HG03103 (cell line): ENCODE data around the gene BANF2.

Source experiments
- ATAC-seq: cut with Tn5 transposase; IDR thresholded peaks from one replicate; pipeline ENCODE4 v1.9.1; 2021; ENCODE audit warnings: low read depth; ENCODE audit not compliant: unreplicated experiment

BANF2 gene

DNA sequence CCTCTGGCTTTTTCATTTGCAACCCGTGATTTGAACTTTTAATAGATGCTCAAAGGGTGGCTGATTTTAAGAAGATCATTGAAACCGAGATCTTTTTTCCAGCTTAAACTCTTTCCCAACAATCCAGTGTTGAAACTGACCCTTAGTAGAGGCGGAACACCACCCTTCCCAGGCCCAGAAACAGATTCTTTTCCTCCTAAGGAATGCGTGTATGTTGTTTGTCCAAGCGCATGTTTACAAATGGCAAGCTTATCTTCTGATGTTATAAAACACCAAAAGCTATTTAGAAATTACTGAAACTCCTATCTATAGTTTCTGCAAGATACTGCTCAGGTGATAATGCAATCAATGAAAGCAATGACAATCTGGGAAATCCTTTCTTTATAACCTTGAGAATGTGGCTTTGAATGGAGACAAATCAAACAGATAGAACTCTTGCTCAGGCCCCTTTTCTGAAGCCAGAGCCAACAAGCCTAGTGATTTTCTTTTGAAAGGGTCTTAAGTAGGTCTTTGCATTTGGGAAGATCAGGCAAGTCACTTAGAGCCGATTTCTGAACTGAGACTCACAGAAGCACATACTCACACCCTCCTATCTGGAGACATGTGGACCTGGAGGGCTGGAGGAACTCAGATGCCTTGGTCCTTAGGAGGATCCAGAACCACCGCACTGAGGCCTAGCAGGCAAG lies 9.1 kb downstream of the BANF2 start:
- no peak for ATAC-seq

DNA sequence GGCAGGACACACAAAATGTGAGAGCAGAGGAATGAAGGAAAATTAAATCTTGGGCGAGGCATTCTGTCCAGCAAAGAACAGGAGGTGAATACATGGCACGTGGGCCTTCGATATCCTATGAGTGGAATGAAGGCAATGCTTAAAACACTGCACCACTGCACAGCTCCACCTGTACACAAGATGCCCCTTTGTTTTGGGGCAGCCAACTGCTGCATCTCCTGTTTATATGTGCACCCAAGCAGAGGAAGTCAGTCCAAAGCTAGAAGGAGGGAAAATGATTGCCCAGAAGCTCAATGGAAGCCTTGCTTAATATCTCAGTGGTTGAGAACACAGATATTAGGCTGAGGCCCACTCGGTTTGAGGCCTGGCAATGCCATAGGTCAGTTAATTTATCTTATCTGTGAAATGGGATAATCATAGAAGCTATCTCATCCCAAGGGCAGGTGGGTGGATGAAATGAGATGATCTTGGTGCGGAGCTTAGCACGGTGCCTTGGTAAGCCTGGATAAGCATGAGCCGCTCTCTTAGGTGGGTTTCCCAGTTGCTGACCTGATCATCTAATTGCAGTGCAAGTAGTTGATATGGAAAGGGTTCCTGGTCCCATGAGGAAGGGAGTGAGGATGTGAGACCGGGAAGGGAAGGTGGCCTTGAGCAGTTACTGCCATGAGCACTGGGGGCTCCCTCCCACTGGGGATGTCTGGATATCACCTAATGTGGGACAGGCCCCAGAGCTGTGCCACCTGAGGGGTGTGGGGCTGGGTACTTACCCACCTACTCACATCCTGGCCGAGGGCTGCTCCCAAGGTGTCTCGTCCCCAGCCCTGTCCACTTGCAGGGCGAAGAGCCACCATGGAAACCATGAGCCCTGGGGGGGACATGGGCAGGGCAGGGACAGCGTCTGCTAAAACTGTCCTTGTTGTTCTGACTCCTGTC lies 9.9 kb downstream of the BANF2 start:
- no peak for ATAC-seq

DNA sequence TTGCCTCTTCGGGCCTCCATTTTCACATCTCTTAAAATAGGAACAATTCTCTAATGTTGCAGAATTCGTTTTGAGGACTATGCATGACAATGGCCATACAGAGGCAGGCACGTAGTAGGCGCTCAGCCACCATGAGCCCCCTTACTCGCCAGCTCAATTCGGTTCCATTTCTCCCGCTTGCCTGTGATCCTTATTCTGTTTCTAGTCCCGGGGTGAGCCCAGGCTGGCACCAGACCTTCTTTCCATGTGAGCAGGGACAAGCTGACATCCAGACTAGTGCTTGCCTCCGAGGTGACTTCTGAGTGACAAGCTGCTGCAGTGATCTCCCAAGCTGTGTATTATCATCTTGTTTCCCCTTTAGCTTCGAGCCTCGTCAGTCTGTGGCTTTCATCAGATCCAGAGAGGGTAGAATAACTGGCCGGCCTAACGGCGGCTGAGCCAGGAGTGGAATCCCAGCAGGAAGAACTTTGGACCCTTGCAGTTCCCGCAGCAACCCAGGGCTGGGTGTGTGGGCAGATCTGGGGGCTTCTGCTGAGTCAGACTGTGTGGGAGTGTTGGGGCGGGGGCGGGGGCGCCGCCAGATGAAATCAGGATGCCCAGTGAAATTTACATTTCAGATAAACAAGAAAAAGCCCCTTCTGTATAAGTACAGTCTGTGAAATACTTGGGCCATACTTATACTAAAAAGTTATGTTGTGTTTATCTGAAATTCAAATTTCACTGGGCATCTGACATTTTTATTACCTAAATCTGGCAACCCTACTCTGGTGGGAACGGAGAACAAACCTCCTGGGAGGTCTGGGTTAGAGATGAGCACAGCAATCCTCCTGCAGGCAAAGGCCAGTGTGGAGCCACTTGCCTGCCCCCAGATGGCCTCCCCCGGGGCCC lies 10.9 kb downstream of the BANF2 start:
- no peak for ATAC-seq

DNA sequence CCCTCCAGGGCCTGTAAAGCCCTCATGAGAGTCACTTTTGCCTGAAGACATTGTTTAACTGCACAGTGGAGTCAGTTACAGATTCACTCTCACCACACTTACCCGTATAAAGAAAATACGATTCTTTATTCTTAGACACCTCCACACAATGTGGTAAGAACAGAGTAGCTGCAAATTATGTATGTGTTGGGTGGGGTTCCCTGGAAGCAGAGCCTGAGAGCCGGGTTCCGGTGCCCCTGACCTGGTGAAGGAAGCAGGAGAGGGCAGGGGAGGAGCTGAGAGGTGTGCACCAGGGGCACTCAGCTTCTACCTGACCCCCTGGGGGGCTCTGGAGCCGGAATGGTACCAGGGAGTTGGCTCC lies 11.5 kb downstream of the BANF2 start:
- ATAC-seq = no peak

DNA sequence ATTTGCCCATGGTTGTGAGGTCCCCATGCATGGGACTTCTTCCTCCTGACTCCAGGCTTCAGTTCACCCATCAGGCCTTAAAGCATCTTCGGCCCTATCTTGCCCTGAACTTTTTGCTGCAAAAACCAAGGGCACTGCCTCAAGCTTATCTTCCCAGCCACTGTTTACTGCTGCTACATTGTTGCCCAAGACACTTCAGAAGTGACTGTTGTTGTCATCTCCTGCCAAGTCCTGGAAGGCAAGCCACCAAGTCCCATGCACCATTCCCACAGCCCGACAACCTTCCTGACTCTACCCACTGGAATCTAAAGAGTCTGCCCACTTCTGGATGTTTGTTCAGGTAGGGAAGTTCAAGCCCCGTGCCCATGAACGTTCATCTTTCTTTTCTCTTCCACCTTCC lies 12.4 kb downstream of the BANF2 start:
- no peak for ATAC-seq

DNA sequence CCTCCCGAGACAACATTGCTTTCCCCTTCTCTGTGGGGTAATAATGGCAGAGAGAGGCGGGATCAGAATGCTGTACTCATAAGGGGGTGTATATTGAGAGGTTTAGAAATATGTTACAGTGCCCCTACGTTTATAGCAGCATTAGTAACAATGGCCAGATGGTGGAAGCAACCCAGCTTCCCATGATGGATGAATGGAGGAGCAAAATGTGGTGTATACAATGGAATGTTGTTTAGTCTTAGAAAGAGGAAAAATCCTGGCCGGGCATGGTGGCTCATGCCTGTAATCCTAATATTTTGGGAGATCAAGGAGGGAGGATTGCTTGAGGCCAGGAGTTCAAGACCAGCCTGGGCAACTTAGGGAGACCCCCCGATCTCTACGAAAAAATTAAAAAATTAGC lies 12.9 kb downstream of the BANF2 start:
- ATAC-seq = no peak

DNA sequence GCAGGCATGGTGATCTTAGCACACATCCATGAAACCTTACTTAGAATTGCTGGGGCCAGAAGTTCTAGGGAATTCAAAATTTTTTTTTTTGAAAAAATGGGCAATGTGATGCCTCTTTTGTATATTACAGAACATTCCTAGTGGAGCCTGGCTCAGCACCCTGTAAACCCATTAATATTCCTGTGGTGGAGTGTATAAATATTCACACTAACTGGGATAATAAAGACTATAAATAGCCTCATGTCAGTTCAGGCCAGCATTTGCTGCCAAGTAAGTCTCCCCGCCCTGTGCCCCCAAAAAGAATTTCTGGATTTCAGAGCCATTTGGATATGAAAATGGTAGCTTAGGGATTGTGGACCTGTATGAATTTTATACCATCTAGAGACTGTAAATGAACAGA lies 14.8 kb downstream of the BANF2 start:
- ATAC-seq = no peak

DNA sequence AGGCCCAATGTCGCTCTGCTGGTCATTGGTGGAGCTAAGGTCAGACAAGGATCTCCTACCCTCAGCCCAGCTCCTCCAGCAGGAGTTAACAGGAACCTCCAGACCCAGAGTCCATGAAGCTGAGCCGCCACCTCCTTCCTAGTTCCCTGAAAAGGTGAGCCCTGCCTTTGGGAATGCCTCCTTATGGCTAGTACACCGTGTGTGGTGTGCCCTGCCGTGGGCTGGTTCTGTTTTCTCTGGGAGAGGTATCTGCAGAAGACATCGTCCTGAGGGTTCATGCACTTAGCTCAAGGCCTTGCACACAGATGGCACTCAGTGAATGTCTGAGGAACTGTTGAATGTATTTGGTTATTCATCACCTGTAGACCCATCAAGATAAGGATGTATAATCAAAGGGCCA lies 15.3 kb downstream of the BANF2 start:
- ATAC-seq = no peak

DNA sequence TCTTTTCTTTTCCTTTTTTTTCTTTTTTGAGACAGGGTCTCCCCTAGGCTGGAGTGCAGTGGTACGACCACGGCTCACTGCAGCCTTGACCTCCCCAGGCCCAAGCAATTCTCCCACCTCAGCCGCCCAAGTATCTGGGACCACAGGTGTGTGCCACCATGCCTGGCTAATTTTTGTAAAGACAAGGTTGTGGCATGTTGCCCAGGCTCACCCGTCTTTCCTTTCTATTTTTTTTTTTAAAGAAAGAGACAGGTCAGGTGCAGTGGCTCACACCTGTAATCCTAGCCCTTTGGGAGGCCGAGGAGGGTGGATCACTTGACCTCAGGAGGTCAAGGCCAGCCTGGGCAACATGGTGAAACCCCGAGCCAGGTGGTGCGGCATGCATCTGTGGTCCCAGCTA lies 16.6 kb downstream of the BANF2 start:
- no peak for ATAC-seq

DNA sequence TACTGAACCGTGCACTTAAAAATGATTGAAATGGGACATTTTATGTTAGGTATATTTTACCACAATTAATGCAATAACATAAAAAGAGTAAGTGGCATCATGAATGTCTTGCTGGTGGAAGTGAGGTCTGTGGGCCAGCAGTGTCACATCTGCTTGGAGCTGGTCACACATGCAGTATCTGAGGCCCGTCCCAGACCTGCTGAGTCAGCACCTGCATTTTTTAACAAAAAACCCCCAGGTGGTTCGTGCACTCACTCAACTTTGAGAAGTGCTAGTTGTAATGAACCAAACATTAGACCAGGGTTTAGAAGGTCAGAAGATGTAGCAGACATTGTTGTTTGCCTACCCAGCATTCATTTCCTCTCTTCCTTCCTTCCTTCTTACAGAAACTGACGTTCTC lies 21.0 kb downstream of the BANF2 start:
- ATAC-seq = no peak

DNA sequence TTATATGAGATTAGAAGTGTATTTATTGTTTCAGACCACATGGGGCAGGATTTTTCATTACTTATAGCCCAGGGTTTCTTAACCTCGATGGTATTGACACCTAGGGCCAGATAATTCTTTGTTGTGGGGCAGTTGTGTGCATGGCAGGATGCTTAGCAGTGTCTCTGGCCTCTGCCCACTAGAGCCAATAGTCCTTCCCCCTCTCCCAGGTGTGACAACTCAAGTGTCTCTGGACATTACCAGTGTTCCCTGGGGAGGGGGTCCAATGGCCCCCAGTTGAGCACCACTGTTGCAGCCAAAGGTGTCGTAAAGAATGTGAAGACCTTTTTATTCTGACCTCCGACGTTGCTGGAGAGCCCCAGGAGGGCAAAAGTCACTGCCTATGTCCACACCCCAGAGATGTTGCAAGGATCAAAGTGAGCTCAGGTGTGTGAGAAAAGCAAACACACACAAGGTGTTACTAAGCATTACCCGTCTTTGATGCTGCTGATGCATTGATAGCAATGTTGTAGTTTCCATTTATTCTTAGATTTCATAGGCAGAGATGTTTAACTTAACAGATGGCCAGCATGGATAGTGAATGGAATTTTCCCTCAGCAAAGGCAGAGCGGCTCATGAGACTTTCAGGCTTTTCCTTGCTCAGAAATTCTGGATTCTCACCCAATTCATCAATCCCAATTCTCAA lies 22.2 kb downstream of the BANF2 start:
- no peak for ATAC-seq

DNA sequence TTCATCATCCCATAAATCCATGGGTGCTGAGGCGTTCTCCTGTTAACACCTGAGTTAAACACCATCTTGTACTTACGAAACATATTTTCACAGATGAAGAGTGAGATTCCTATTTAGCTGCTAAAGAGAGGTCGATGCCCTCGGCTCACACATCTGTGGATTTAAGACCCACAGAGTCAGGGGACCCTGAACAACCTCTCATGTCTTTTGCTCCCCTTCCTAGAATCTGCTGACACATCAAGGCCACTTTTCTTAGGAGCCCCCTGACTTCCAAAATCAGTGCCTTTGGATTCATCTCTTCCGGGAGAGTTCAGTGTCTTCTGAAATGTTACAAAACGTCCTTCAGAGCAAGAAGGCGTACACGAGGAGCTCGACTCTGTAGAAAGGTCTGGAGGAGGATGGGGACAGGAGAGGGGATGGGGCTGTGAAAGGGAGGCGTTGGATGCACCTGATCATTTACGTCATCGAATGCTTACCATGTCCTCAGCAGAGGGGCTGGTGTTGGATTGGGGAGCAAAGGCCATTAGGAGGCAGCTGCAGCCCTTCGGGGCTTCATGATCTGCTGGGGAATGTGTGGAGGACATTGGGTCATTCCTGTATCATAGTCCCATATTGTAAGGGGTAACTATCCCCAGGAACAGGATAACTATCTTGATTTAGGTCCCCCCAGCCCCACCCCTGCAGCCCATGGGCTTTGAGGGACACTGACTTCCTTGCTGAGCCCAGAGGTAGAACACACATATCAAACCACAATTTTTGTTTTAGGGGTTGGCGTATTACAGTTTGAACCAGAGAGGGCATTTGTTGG lies 22.9 kb downstream of the BANF2 start:
- ATAC-seq = no peak

DNA sequence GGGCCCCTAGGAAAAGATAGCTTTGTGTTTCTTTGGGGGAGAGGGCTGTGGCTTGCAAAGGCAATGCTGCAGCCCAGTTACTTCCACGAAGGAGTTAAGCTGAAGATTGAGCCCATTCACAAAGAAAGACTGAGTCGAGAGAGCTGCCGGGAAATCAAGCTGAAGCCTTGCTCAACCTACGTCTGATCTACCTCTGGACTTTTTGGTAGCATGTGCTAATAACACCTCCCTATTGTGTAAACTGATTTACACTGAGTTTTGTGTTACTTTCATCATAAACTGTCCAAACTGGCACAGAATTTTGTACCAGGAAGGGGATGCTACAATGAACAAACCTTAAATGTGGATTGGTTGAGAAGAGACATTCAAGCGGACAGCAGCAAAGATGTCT lies 23.5 kb downstream of the BANF2 start:
- no peak for ATAC-seq

DNA sequence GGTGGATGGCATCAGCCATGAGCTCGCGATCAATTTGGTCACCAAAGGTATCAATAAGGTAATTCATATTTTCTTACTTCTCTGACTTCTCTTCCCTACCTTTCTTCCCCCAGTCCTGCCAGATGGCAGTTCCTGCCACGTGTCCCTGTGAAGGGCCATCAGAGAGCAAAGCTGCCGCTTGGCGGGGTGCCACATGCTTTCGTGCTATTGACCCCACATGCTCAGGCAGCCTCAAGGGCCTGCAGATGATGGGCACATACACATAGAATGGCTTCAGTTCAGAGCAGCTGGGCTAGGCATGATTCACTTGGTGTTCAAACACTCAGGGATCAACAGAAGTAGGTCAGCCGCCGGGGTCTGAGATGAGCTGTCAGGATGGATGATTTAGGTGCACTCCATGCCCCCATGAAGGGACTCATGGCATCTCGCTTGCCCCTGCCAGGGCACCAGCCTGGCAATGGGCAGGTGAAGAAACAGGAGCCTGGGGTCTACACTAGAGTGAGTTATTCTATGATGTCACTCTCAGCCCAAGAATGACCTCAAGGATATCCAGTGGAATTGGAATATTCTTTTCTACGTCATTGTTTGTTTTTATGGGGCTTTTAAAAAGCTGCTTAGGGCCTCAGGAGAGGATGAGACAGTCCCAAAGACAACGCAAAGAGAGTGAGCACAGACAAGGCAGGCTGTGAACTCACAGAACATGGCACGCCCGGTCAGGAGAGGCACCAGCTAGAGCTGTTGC lies 25.5 kb downstream of the BANF2 start:
- ATAC-seq = no peak

DNA sequence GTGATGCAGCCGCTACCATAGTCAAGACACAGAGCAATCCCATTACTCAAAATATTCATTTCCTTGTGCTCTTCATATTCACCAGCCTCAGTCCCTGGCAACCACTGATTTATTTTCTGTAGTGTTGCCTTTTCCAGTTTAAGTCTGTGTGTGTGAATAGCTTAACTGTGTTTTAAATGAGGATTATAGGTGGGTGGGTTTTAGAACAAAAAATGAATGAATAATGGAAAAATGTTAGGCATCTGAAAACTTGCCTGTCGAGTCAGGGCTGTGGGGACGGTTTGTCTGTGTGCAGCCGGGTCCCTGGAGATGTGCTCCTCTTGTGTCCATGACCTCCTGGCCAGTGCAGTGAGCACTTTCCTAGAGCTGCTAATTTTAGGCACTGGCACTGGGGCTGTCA lies 27.1 kb downstream of the BANF2 start:
- ATAC-seq = no peak

DNA sequence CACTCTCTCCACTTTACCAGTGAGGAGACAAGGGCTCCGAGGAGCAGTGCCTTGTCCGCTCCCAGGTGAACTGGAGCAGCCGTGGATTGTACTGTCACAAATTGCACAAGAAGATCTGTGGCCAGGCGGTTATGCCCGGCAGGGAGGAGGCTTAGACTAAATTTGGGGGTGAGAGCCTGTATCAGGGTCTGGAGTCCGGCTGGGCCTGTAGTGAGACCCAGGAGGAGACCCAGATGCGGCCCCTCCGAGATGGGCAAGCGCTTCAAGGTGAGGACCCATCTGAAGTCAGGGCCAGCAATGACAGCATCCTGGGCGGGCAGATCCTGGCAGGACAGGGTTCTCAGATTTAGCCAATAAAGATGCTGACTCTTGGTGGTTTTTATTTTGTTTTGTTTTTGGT lies 27.6 kb downstream of the BANF2 start:
- ATAC-seq = no peak

DNA sequence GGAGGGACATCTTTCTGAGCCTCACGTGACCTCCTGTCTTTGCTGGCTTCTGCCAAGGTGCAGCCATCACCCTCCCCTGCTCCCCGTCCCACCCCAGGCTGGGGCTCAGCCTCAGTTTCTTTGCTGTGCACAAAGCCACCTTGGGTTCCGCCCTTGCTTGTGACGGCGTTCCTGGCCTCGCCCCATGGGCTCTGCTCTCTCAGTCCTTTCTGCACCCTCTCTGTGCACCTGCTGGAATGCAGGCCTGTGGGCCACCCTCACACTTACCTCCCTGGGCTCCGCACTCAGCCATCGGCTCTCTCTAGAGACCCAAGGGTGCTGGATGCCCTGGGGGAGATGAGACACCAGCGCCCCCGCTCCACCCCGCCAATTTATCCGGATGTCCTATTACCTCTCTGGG lies 28.3 kb downstream of the BANF2 start:
- no peak for ATAC-seq

DNA sequence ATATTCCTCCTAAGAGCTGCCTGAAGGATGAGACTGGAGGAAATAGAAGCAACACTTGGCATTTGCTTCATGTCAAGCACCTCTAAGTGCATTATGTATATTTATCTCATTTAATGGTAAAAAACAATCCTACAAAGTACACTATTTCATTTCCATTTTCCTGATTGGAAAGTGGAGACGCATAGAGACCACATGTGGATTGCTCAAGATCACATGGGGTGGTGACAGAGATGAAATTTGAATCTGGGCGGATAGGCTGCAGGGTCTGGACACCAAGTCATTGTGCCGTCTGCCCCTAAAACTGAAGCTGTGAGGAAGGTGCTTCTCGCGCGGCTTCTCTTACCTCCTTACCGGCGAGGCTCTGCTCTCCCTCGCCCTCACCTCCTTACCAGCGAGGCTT lies 30.3 kb downstream of the BANF2 start:
- ATAC-seq = no peak

DNA sequence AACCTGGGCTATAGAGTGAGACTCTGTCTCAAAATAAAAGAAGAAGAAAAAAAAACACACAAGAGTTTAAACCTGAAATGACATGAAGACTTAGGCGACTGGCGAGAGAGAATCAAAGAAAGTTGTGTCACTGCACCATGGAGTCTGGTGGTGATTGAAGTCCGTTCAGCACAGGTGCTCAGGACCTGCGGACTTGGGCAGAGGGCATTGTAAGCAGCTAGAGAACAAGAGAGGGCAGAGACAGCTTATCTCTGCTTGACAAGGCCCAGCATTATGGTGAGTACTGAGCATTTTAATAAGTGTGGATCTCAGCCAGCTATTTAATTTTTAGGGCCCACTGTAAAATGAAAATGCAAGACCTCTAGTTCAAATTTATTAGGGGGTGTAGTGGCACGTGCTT lies 31.5 kb downstream of the BANF2 start:
- no peak for ATAC-seq
